Measurements from ENCODE around the gene COL8A1. TPM values are rescaled to one million over a fixed set of nuclear protein-coding genes. Genes with fewer than 3 reads are reported as not detected.

The COL8A1 gene
- total and polyA plus RNA-seq, 10 of the 15 experiments (the other 5 are each of a cell fraction or from before 2014, with no cell fraction given) = 0.04 to 0.73 (median 0.10) TPM; not detected in 5

DNA sequence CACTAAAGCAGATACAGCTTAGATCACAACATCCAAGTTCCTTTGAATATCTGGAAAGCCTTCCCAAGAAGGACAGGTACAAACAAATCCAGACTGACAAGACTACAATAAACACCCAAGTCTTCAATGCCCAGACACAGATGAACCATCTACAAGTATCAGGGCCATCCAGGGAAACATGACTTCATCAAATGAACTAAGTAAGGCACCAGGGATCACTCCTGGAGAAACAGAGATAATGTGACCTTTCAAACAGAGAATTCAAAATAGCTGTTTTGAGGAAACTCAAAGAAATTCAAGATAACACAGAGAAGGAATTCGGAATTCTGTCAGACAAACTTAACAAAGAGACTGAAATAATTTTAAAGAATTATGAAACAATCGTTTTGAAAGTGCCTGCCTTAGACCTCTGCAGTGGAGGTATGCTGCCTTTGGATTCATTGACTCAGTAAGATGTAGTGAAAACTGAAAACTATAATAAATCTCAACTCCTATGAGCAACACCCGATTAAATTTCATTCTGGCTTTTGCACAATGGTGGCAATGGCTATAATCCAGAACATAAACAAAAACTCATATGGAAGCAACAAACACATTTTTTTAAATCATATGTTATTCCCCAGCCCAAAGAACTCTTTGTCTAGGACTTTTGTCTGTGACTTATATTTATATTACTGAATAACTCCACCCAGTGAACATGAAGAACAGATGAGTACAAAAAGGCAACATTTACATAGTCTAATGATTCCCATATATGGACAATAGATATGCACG is 12.6 kb upstream of the COL8A1 start:
- DNase-seq (ENCODE audit: low read depth, low spot score) (no peak), FAIRE-seq (no peak), ATAC-seq (no peak)
- no TSS peak for BruUV-seq (replicated peaks)
- CTCF ChIA-PET = interaction anchor here (0.7 to 1.8 kb wide), 2 partner anchors 19 to 1361 kb away, joined by 4 to 5 read pairs; no protein-coding TSS in a partner anchor
- Histone ChIP-seq H3K36me3 (ENCODE audit: control insufficient read depth in 2 of 2, insufficient read depth in 2 of 2, low read length in 1 of 2) (no peaks in the 10 kb centered on the region), H3K9ac (ENCODE audit: control insufficient read depth, insufficient read depth, low read length) (no peak overlapping the region), H3K27me3 (replicated peaks in 1 of 2; ENCODE audit: control insufficient read depth in 2 of 2, insufficient read depth in 2 of 2, low read length in 1 of 2) (no peaks in the 10 kb centered on the region), H3K4me2 (ENCODE audit: control insufficient read depth, insufficient read depth) (no peak overlapping the region), H2AFZ (ENCODE audit: control insufficient read depth, low read depth, low read length) (no peak overlapping the region), H3K9me3 (replicated peaks; ENCODE audit: control insufficient read depth, insufficient read depth, low read length) (no peaks in the 10 kb centered on the region; the same call in 2 of the 3 replicates), H3K4me1 (ENCODE audit: control insufficient read depth, insufficient read depth, low read length) (no peaks in the 10 kb centered on the region), H4K20me1 (ENCODE audit: control insufficient read depth, insufficient read depth) (no peaks in the 10 kb centered on the region), H3K4me3 (no peak overlapping the region), H3K79me2 (ENCODE audit: control insufficient read depth, insufficient read depth, low read length) (no peaks in the 10 kb centered on the region), H3K27ac (ENCODE audit: control insufficient read depth, insufficient read depth) (no peak overlapping the region)
- POLR2A ChIA-PET = no interaction called here
- 15% methylated on average over 4 of the region's 4 CpGs for WGBS (ENCODE audit: insufficient coverage, insufficient replicate concordance, low lambda C conversion rate, missing lambda C conversion rate)
- intact Hi-C loops (cut with micrococcal nuclease; ENCODE audit: unreplicated experiment) = no loop called here
- TF ChIP-seq PAX8 (IDR thresholded peaks at IDR 0.05) (no peak), TAF1 (IDR thresholded peaks at IDR 0.05; ENCODE audit: borderline replicate concordance, low read depth, low read length) (no peak), EGR1 (IDR thresholded peaks at IDR 0.05; ENCODE audit: borderline replicate concordance in 1 of 2, low read depth in 2 of 2, low read length in 2 of 2) (no peak), KLF5 (IDR thresholded peaks at IDR 0.05; ENCODE audit: partially characterized antibody) (no peak), ETV6 (conservative IDR thresholded peaks at IDR 0.05 in 1 of 2, IDR thresholded peaks at IDR 0.05 in 1 of 2; ENCODE audit: borderline replicate concordance in 1 of 2, low read depth in 1 of 2) (no peak), HCFC1 (IDR thresholded peaks at IDR 0.05; ENCODE audit: low read length) (no peak), CUX1 (IDR thresholded peaks at IDR 0.05; ENCODE audit: insufficient replicate concordance, low read depth, low read length) (no peak), ZZZ3 (IDR thresholded peaks at IDR 0.05; ENCODE audit: control insufficient read depth, insufficient read length, low read depth) (no peak), EZH2 (IDR thresholded peaks at IDR 0.05; ENCODE audit: borderline replicate concordance, control insufficient read depth, low read depth, low read length) (no peak), CEBPB (IDR thresholded peaks at IDR 0.05; ENCODE audit: borderline replicate concordance in 1 of 2, low read depth in 2 of 2, low read length in 2 of 2) (no peak)
- TF ChIP-seq, protein P1, sequence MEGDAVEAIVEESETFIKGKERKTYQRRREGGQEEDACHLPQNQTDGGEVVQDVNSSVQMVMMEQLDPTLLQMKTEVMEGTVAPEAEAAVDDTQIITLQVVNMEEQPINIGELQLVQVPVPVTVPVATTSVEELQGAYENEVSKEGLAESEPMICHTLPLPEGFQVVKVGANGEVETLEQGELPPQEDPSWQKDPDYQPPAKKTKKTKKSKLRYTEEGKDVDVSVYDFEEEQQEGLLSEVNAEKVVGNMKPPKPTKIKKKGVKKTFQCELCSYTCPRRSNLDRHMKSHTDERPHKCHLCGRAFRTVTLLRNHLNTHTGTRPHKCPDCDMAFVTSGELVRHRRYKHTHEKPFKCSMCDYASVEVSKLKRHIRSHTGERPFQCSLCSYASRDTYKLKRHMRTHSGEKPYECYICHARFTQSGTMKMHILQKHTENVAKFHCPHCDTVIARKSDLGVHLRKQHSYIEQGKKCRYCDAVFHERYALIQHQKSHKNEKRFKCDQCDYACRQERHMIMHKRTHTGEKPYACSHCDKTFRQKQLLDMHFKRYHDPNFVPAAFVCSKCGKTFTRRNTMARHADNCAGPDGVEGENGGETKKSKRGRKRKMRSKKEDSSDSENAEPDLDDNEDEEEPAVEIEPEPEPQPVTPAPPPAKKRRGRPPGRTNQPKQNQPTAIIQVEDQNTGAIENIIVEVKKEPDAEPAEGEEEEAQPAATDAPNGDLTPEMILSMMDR (IDR thresholded peaks at IDR 0.05 in 2 of 3, conservative IDR thresholded peaks at IDR 0.05 in 1 of 3; ENCODE audit: control insufficient read depth in 2 of 3, extremely low read depth in 1 of 3, insufficient read depth in 1 of 3, low read depth in 3 of 3, low read length in 3 of 3) = no peak
- TF ChIP-seq, protein P2, sequence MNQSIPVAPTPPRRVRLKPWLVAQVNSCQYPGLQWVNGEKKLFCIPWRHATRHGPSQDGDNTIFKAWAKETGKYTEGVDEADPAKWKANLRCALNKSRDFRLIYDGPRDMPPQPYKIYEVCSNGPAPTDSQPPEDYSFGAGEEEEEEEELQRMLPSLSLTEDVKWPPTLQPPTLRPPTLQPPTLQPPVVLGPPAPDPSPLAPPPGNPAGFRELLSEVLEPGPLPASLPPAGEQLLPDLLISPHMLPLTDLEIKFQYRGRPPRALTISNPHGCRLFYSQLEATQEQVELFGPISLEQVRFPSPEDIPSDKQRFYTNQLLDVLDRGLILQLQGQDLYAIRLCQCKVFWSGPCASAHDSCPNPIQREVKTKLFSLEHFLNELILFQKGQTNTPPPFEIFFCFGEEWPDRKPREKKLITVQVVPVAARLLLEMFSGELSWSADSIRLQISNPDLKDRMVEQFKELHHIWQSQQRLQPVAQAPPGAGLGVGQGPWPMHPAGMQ (IDR thresholded peaks at IDR 0.05; ENCODE audit: borderline replicate concordance) = no peak
- RAD21 ChIA-PET (ENCODE audit: unreplicated experiment) = no interaction called here
- in situ Hi-C loops (cut with MboI) = no loop called here
- SMC1A ChIA-PET (ENCODE audit: uncharacterized antibody, unreplicated experiment) = interaction anchor here (1.3 to 1.4 kb wide), 2 partner anchors 16 to 20 kb away, joined by 3 to 5 read pairs; no protein-coding TSS in a partner anchor

Measured in GM12878 (cell line).